ENCODE measurements around the gene LIPH.
"Not testable (repeated sequence)": the region's sequence is repeated elsewhere in the genome, so short reads cannot be mapped to it uniquely, and the experiment has no call there.

Gene LIPH

GRCh38 chr3:185552358-185552877 is at the start of gene LIPH:
LIPH (minus strand) TSS chr3:185552588; CDS start chr3:185552471, 117 bp downstream.
- DNase-seq: no peak

- DNase-seq: no peak
These were observed 43.1 kb upstream of the LIPH start for GRCh38 chr3:185595526-185595925.

- no peak for DNase-seq
These were observed 41.7 kb upstream of the LIPH start for GRCh38 chr3:185594073-185594472.

GRCh38 chr3:185586686-185587039 is 34.3 kb upstream of the LIPH start:
- no peak for DNase-seq

- DNase-seq: peak; percentile 97 to 98
These were observed 33.7 kb upstream of the LIPH start, which contains the start of gene SENP2 for GRCh38 chr3:185585859-185586685. SENP2 (plus strand) TSS chr3:185586295; CDS start chr3:185586414, 119 bp downstream.

GRCh38 chr3:185585518-185585858 is 33.1 kb upstream of the LIPH start:
- DNase-seq: no peak

- no peak for DNase-seq
These were observed 32.3 kb upstream of the LIPH start for GRCh38 chr3:185584686-185585085.

GRCh38 chr3:185583925-185584324 is 31.5 kb upstream of the LIPH start:
- DNase-seq: no peak

- no peak for DNase-seq
These were observed 30.5 kb upstream of the LIPH start for GRCh38 chr3:185582871-185583270.

GRCh38 chr3:185582236-185582635 is 29.8 kb upstream of the LIPH start:
- DNase-seq: no peak

GRCh38 chr3:185575108-185575869 is 22.9 kb upstream of the LIPH start:
- peak; percentile 13 to 53 for DNase-seq

- DNase-seq: no peak
These were observed 19.8 kb upstream of the LIPH start for GRCh38 chr3:185572183-185572582.

GRCh38 chr3:185561958-185562357 is 9.6 kb upstream of the LIPH start:
- no peak for DNase-seq

GRCh38 chr3:185561374-185561943 is 9.1 kb upstream of the LIPH start:
- DNase-seq: no peak

- DNase-seq: no peak
These were observed 8.3 kb upstream of the LIPH start for GRCh38 chr3:185560676-185561075.

- no peak for DNase-seq
These were observed 7.3 kb upstream of the LIPH start for GRCh38 chr3:185559706-185560090.

GRCh38 chr3:185558395-185558794 is 6.0 kb upstream of the LIPH start:
- no peak for DNase-seq

GRCh38 chr3:185556640-185557039 is 4.3 kb upstream of the LIPH start:
- not testable (repeated sequence) for DNase-seq

GRCh38 chr3:185555860-185556347 is 3.5 kb upstream of the LIPH start:
- DNase-seq: no peak

GRCh38 chr3:185555101-185555501 is 2.7 kb upstream of the LIPH start:
- no peak for DNase-seq

- no peak for DNase-seq
These were observed 2.7 kb downstream of the LIPH start for GRCh38 chr3:185549651-185550111.

- no peak for DNase-seq
These were observed 3.3 kb downstream of the LIPH start for GRCh38 chr3:185549122-185549521.

GRCh38 chr3:185540695-185541094 is 11.7 kb downstream of the LIPH start:
- no peak for DNase-seq
